Measurements from ENCODE around the gene PRKG1.

The PRKG1 gene

GRCh38 chr10:52106011-52106410 lies 1031.7 kb downstream of the PRKG1 start:
- DNase-seq: no peak

- peak; percentile 81 for DNase-seq
Measured at GRCh38 chr10:52106899-52107298, 1032.6 kb downstream of the PRKG1 start.

- peak; percentile 61 for DNase-seq
Measured at GRCh38 chr10:52108236-52108635, 1033.9 kb downstream of the PRKG1 start.

GRCh38 chr10:52110576-52110975 lies 1036.3 kb downstream of the PRKG1 start:
- DNase-seq: no peak

- DNase-seq: no peak
Measured at GRCh38 chr10:52111101-52111891, 1037.0 kb downstream of the PRKG1 start.

GRCh38 chr10:52115823-52116222 lies 1041.5 kb downstream of the PRKG1 start:
- peak; percentile 32 for DNase-seq

- no peak for DNase-seq
Measured at GRCh38 chr10:52119507-52119906, 1045.2 kb downstream of the PRKG1 start.

GRCh38 chr10:52121688-52122087 lies 1047.4 kb downstream of the PRKG1 start:
- DNase-seq: no peak

- DNase-seq: no peak
Measured at GRCh38 chr10:52128056-52128683, 1053.9 kb downstream of the PRKG1 start.

- DNase-seq: no peak
Measured at GRCh38 chr10:52129410-52130178, 1055.3 kb downstream of the PRKG1 start.

GRCh38 chr10:52135101-52135500 lies 1060.8 kb downstream of the PRKG1 start:
- DNase-seq: no peak

- DNase-seq: no peak
Measured at GRCh38 chr10:52136921-52137320, 1062.6 kb downstream of the PRKG1 start.

GRCh38 chr10:52143338-52143737 lies 1069.1 kb downstream of the PRKG1 start:
- DNase-seq: no peak

GRCh38 chr10:52145636-52146035 lies 1071.3 kb downstream of the PRKG1 start:
- DNase-seq: no peak

GRCh38 chr10:52146766-52147165 lies 1072.5 kb downstream of the PRKG1 start:
- DNase-seq: no peak

GRCh38 chr10:52170776-52171175 lies 1096.5 kb downstream of the PRKG1 start:
- no peak for DNase-seq

GRCh38 chr10:52172581-52172980 lies 1098.3 kb downstream of the PRKG1 start:
- DNase-seq: peak; percentile 6

- DNase-seq: no peak
Measured at GRCh38 chr10:52185256-52185655, 1111.0 kb downstream of the PRKG1 start.

GRCh38 chr10:52187521-52188258 lies 1113.4 kb downstream of the PRKG1 start:
- DNase-seq: no peak

GRCh38 chr10:52191049-52191448 lies 1116.8 kb downstream of the PRKG1 start:
- no peak for DNase-seq

GRCh38 chr10:52194191-52194590 lies 1119.9 kb downstream of the PRKG1 start:
- DNase-seq: no peak

- DNase-seq: no peak
Measured at GRCh38 chr10:52194716-52195115, 1120.4 kb downstream of the PRKG1 start.

- no peak for DNase-seq
Measured at GRCh38 chr10:52197098-52197497, 1122.8 kb downstream of the PRKG1 start.
